NCI-H2081 treated with DMSO at 0.1 percent for 48 hours (cell line): Measurements from ENCODE around the gene GCG.

Experiments used
- DNase-seq: peaks from one replicate; lab custom pipeline; 2025; lab: John Stamatoyannopoulos, UW

Gene GCG

GRCh38 chr2:162149466-162149865 is 2.6 kb downstream of the GCG start:
- no peak for DNase-seq

GRCh38 chr2:162148956-162149355 is 3.1 kb downstream of the GCG start:
- no peak for DNase-seq

GRCh38 chr2:162143969-162144368 is 8.1 kb downstream of the GCG start:
- no peak for DNase-seq

- DNase-seq, result no peak
Observed at GRCh38 chr2:162138310-162138709, 13.7 kb downstream of the GCG start.

- no peak for DNase-seq
Observed at GRCh38 chr2:162127422-162127821, 24.6 kb downstream of the GCG start.

- DNase-seq, result no peak
Observed at GRCh38 chr2:162126527-162126926, 25.5 kb downstream of the GCG start.

- no peak for DNase-seq
Observed at GRCh38 chr2:162126111-162126519, 25.9 kb downstream of the GCG start.

GRCh38 chr2:162125138-162125537 is 26.9 kb downstream of the GCG start:
- DNase-seq, result no peak

GRCh38 chr2:162123806-162124758 is 28.0 kb downstream of the GCG start:
- DNase-seq, result peak; percentile 5

GRCh38 chr2:162118166-162119031 is 33.6 kb downstream of the GCG start:
- no peak for DNase-seq

- DNase-seq, result no peak
Observed at GRCh38 chr2:162116352-162116751, 35.7 kb downstream of the GCG start.

- DNase-seq, result no peak
Observed at GRCh38 chr2:162115076-162115475, 37.0 kb downstream of the GCG start.

GRCh38 chr2:162114271-162114670 is 37.8 kb downstream of the GCG start:
- no peak for DNase-seq

GRCh38 chr2:162113776-162114168 is 38.3 kb downstream of the GCG start:
- no peak for DNase-seq

GRCh38 chr2:162113088-162113775 is 38.8 kb downstream of the GCG start:
- DNase-seq, result no peak

- DNase-seq, result no peak
Observed at GRCh38 chr2:162111958-162112850, 39.8 kb downstream of the GCG start.

- DNase-seq, result no peak
Observed at GRCh38 chr2:162107361-162107901, 44.6 kb downstream of the GCG start.

GRCh38 chr2:162106746-162107145 is 45.3 kb downstream of the GCG start:
- DNase-seq, result no peak

- no peak for DNase-seq
Observed at GRCh38 chr2:162106146-162106551, 45.9 kb downstream of the GCG start.

- no peak for DNase-seq
Observed at GRCh38 chr2:162103443-162104009, 48.5 kb downstream of the GCG start.

- no peak for DNase-seq
Observed at GRCh38 chr2:162100579-162100978, 51.5 kb downstream of the GCG start.
